ENCODE data around the gene ITPR1.

- no peak for TF ChIP-seq POLR2AphosphoS5 (IDR thresholded peaks at IDR 0.05)
- TF ChIP-seq CTCF (IDR thresholded peaks at IDR 0.05), result no peak
- no peak for TF ChIP-seq POLR2A (IDR thresholded peaks at IDR 0.05)
- no peak for TF ChIP-seq EP300 (IDR thresholded peaks at IDR 0.05; ENCODE audit: low read depth)
Observed at GRCh38 chr3:4474683-4475490, 18.3 kb upstream of the ITPR1 start.
